ENCODE measurements around the gene PPP2R2B. TPM values are rescaled to one million over a fixed set of nuclear protein-coding genes. Genes with fewer than 3 reads are reported as not detected.

Gene PPP2R2B
- total RNA-seq, 1 experiment from 2014 or later = 20.3 TPM

- DNase-seq (ENCODE audit: low spot score) = no peak
- ChIA-PET CTCF (interaction anchor here (0.7 kb wide), 1 partner anchor 239 kb away, joined by 3 read pairs; no protein-coding TSS in a partner anchor), POLR2A (no interaction called here)
- no peak overlapping the region for H3K4me3 Mint-ChIP-seq
- TF ChIP-seq ESRRA (CRISPR knock-in tag; IDR thresholded peaks at IDR 0.05; ENCODE audit: borderline replicate concordance) = no peak
- peak overlapping the region; percentile 59; the same call in 1 of the 2 replicates for H3K27ac Mint-ChIP-seq
- H3K4me1 Mint-ChIP-seq = peaks cover 26% of the 10 kb centered on the region
- H3K36me3 Mint-ChIP-seq = peaks cover 14% of the 10 kb centered on the region
- H3K27me3 Mint-ChIP-seq (ENCODE audit: low read depth) = no peaks in the 10 kb centered on the region
- ATAC-seq = no peak
- H3K9me3 Mint-ChIP-seq = peaks cover 19% of the 10 kb centered on the region
These were observed 105.6 kb downstream of the PPP2R2B start for GRCh38 chr5:146772881-146773466.

- CTCF ChIA-PET = interaction anchor here (1.7 kb wide), 1 partner anchor 65 kb away, joined by 6 read pairs; no protein-coding TSS in a partner anchor
- no peak for TF ChIP-seq ELF4 (CRISPR knock-in tag; IDR thresholded peaks at IDR 0.05; ENCODE audit: low read depth)
- Mint-ChIP-seq H3K36me3 (peaks cover 12% of the 10 kb centered on the region), H3K4me3 (no peak overlapping the region), H3K27ac (no peak overlapping the region), H3K27me3 (ENCODE audit: low read depth) (no peaks in the 10 kb centered on the region), H3K9me3 (peaks cover 13% of the 10 kb centered on the region), H3K4me1 (peaks cover 26% of the 10 kb centered on the region)
- no peak for ATAC-seq
- no peak for DNase-seq (ENCODE audit: low spot score)
- POLR2A ChIA-PET = no interaction called here
These were observed 107.6 kb downstream of the PPP2R2B start for GRCh38 chr5:146770980-146771379.

- peaks cover 26% of the 10 kb centered on the region for H3K4me1 Mint-ChIP-seq
- POLR2A ChIA-PET = no interaction called here
- H3K36me3 Mint-ChIP-seq = peaks cover 8% of the 10 kb centered on the region
- peak; percentile 48; the same call in 1 of the 2 replicates for ATAC-seq
- no peak for TF ChIP-seq IRF1 (CRISPR knock-in tag; IDR thresholded peaks at IDR 0.05)
- no peak for TF ChIP-seq ZNF396 (CRISPR knock-in tag; IDR thresholded peaks at IDR 0.05; ENCODE audit: borderline replicate concordance)
- no peak for TF ChIP-seq ETV6 (CRISPR knock-in tag; IDR thresholded peaks at IDR 0.05)
- TF ChIP-seq NFE2L1 (CRISPR knock-in tag; IDR thresholded peaks at IDR 0.05) = no peak
- TF ChIP-seq ZNF425 (CRISPR knock-in tag; conservative IDR thresholded peaks at IDR 0.05) = no peak
- no peak for TF ChIP-seq EMX1 (CRISPR knock-in tag; IDR thresholded peaks at IDR 0.05)
- TF ChIP-seq ZBTB21 (CRISPR knock-in tag; IDR thresholded peaks at IDR 0.05; ENCODE audit: borderline replicate concordance) = no peak
- TF ChIP-seq ZNF263 (CRISPR knock-in tag; IDR thresholded peaks at IDR 0.05; ENCODE audit: low read depth) = no peak
- CTCF ChIA-PET = interaction anchor here (1.7 kb wide), 1 partner anchor 64 kb away, joined by 6 read pairs; no protein-coding TSS in a partner anchor
- no peak overlapping the region for H3K4me3 Mint-ChIP-seq
- no peak for DNase-seq (ENCODE audit: low spot score)
- no peak overlapping the region for H3K27ac Mint-ChIP-seq
- H3K27me3 Mint-ChIP-seq (ENCODE audit: low read depth) = no peaks in the 10 kb centered on the region
- peaks cover 8% of the 10 kb centered on the region for H3K9me3 Mint-ChIP-seq
These were observed 108.0 kb downstream of the PPP2R2B start for GRCh38 chr5:146770546-146770945.

GRCh38 chr5:146767534-146767933, 111.0 kb downstream of the PPP2R2B start:
- ChIA-PET POLR2A (no interaction called here), CTCF (no interaction called here)
- TF ChIP-seq ATF2 (CRISPR knock-in tag; IDR thresholded peaks at IDR 0.05; ENCODE audit: borderline replicate concordance, low read depth) (no peak), ZSCAN18 (CRISPR knock-in tag; IDR thresholded peaks at IDR 0.05) (no peak), GRHL2 (CRISPR knock-in tag; IDR thresholded peaks at IDR 0.05; ENCODE audit: insufficient replicate concordance, severe bottlenecking) (no peak), MLX (CRISPR knock-in tag; IDR thresholded peaks at IDR 0.05) (no peak)
- ATAC-seq (no peak), DNase-seq (ENCODE audit: low spot score) (no peak)
- Mint-ChIP-seq H3K27ac (no peak overlapping the region), H3K4me1 (peaks cover 9% of the 10 kb centered on the region), H3K27me3 (ENCODE audit: low read depth) (no peaks in the 10 kb centered on the region), H3K36me3 (no peaks in the 10 kb centered on the region), H3K4me3 (no peak overlapping the region), H3K9me3 (no peaks in the 10 kb centered on the region)
